HEK293 (cell line): ENCODE results near the gene GPN1.
"Not testable (repeated sequence)": the region's sequence is repeated elsewhere in the genome, so short reads cannot be mapped to it uniquely, and the experiment has no call there.

Source experiments
- CTCF ChIA-PET: fragments of 350-600 bp; formaldehyde crosslinking; extraction: SDS; loops from one replicate; lab custom pipeline; 2021; ENCODE audit warnings: antibody characterized with exemption; lab: Yijun Ruan, JAX
- POLR2A ChIA-PET: fragments of 300-600 bp; formaldehyde crosslinking; extraction: SDS; loops from one replicate; lab custom pipeline; 2020; ENCODE audit warnings: antibody characterized with exemption, inconsistent platforms; lab: Yijun Ruan, JAX
- H3K27ac ChIP-seq: fragments of 200-500 bp; sonication (Bioruptor generic); 2 replicates; pipeline ENCODE4 v1.5.1; 2014; ENCODE audit warnings: low read depth, low read length, control low read depth, inconsistent platforms; ENCODE audit errors: extremely low read depth
- H3K36me3 ChIP-seq, 2 experiments: fragments of 200-500 bp in 1 of 2; sonication (Bioruptor generic) in 1 of 2; 1 replicate in 1 of 2; 2 replicates in 1 of 2; pipeline ENCODE4 v1.5.1; 2014 to 2017; ENCODE audit warnings: inconsistent platforms in 2 of 2, low read length in 2 of 2; ENCODE audit not compliant: control insufficient read depth in 2 of 2, insufficient read depth in 1 of 2
- H3K4me1 ChIP-seq: fragments of 200-500 bp; sonication (Bioruptor generic); 2 replicates; pipeline ENCODE4 v1.5.1; 2014; ENCODE audit warnings: mild to moderate bottlenecking, low read length, inconsistent platforms; ENCODE audit not compliant: control insufficient read depth, insufficient read depth
- H3K4me3 ChIP-seq: 2 replicates; pipeline ENCODE4 v1.5.1; 2011; ENCODE audit warnings: low read depth, mild to moderate bottlenecking, control low read depth, low read length, moderate library complexity
- H3K9me3 ChIP-seq: fragments of 200-500 bp; sonication (Bioruptor generic); 2 replicates; pipeline ENCODE4 v1.5.1; 2014; ENCODE audit warnings: low read depth, low read length, inconsistent platforms; ENCODE audit not compliant: control insufficient read depth, insufficient read depth
- CTCF ChIP-seq: fragments of 450-650 bp; formaldehyde crosslinking; IDR thresholded peaks from 2 replicates; pipeline ENCODE4 v1.5.1; 2016; ENCODE audit warnings: missing biosample characterization, missing genetic modification characterization
- IKZF3 ChIP-seq: fragments of 450-650 bp; IDR thresholded peaks from 2 replicates; pipeline ENCODE4 v1.5.0; 2018; ENCODE audit warnings: missing biosample characterization, mild to moderate bottlenecking, missing genetic modification characterization, moderate library complexity
- PBX3 ChIP-seq: sonication (generic); formaldehyde crosslinking; IDR thresholded peaks from 2 replicates; pipeline ENCODE4 v1.8.1; 2022; ENCODE audit warnings: mild to moderate bottlenecking, moderate library complexity, missing genetic modification reagents
- PRDM1 ChIP-seq: fragments of 450-650 bp; formaldehyde crosslinking; IDR thresholded peaks from 2 replicates; pipeline ENCODE4; 2016; ENCODE audit warnings: missing biosample characterization, missing genetic modification characterization
- SP7 ChIP-seq: fragments of 450-650 bp; formaldehyde crosslinking; IDR thresholded peaks from 2 replicates; pipeline ENCODE4 v1.5.1; 2016; ENCODE audit warnings: missing biosample characterization, missing genetic modification characterization
- ZBTB1 ChIP-seq: fragments of 450-650 bp; formaldehyde crosslinking; IDR thresholded peaks from 2 replicates; pipeline ENCODE4 v1.5.1; 2016; ENCODE audit warnings: missing biosample characterization, missing genetic modification characterization
- ZNF121 ChIP-seq: fragments of 450-650 bp; formaldehyde crosslinking; IDR thresholded peaks from 2 replicates; pipeline ENCODE4 v1.5.1; 2016; ENCODE audit warnings: missing biosample characterization, missing genetic modification characterization
- ZNF140 ChIP-seq: fragments of 450-650 bp; formaldehyde crosslinking; IDR thresholded peaks from 2 replicates; pipeline ENCODE4 v1.5.1; 2016; ENCODE audit warnings: missing biosample characterization, missing genetic modification characterization
- ZNF169 ChIP-seq: fragments of 450-650 bp; formaldehyde crosslinking; IDR thresholded peaks from 2 replicates; pipeline ENCODE4 v1.5.1; 2016; ENCODE audit warnings: missing biosample characterization, missing genetic modification characterization
- ZNF362 ChIP-seq: fragments of 450-650 bp; formaldehyde crosslinking; IDR thresholded peaks from 2 replicates; pipeline ENCODE4 v1.5.1; 2016; ENCODE audit warnings: missing biosample characterization, missing genetic modification characterization
- ZNF394 ChIP-seq: fragments of 450-650 bp; formaldehyde crosslinking; IDR thresholded peaks from 2 replicates; pipeline ENCODE4 v1.5.1; 2016; ENCODE audit warnings: missing biosample characterization, missing genetic modification characterization, mild to moderate bottlenecking, moderate library complexity, borderline replicate concordance
- ZNF518A ChIP-seq: fragments of 450-650 bp; formaldehyde crosslinking; conservative IDR thresholded peaks from 2 replicates; pipeline ENCODE4 v1.5.1; 2016; ENCODE audit warnings: low read depth, missing biosample characterization, missing genetic modification characterization

GPN1 gene

GRCh38 chr2:27680571-27680970, 51.7 kb downstream of the GPN1 start:
- TF ChIP-seq ZNF518A (no peak), ZNF121 (tag by site-specific recombination) (peak; percentile 40; the same call in 1 of the 2 replicates)
- TF ChIP-seq, all 188 proteins: peak for 1
- CTCF ChIA-PET, result interaction anchor here (1.0 to 1.1 kb wide), 3 partner anchors 9 to 23 kb away, joined by 3 to 4 read pairs (median 3); no protein-coding TSS in a partner anchor
- POLR2A ChIA-PET, result interaction anchor here (0.7 kb wide), 1 partner anchor 1004 kb away, joined by 3 read pairs; no protein-coding TSS in a partner anchor
- peaks cover 64 to 82% of the 10 kb centered on the region in 2 experiments for H3K36me3 ChIP-seq
- H3K27ac ChIP-seq, result no peak overlapping the region
- no peaks in the 10 kb centered on the region for H3K9me3 ChIP-seq
- no peaks in the 10 kb centered on the region for H3K4me1 ChIP-seq
- no peak overlapping the region for H3K4me3 ChIP-seq

- TF ChIP-seq CTCF (tag by site-specific recombination) (no peak), ZNF394 (tag by site-specific recombination) (0 out of 2 replicates have a peak, but pooled peaks have one; percentile 14), ZNF140 (tag by site-specific recombination) (no peak), ZNF169 (tag by site-specific recombination) (no peak), ZBTB1 (no peak), IKZF3 (tag by site-specific recombination) (no peak), PBX3 (CRISPR knock-in tag) (no peak)
- H3K4me1 ChIP-seq, result no peaks in the 10 kb centered on the region
- ChIA-PET CTCF (interaction anchor here (0.7 to 4.1 kb wide), 20 partner anchors 8 to 1164 kb away, joined by 3 to 66 read pairs (median 4); partner anchors contain the start of genes EIF2B4, PPM1G, SLC4A1AP and SUPT7L), POLR2A (interaction anchor here (0.7 kb wide), 2 partner anchors 9 to 725 kb away, joined by 3 to 4 read pairs; no protein-coding TSS in a partner anchor)
- H3K9me3 ChIP-seq, result no peaks in the 10 kb centered on the region
- H3K4me3 ChIP-seq, result no peak overlapping the region
- H3K27ac ChIP-seq, result no peak overlapping the region
- H3K36me3 ChIP-seq, result peaks cover 70 to 84% of the 10 kb centered on the region in 2 experiments
Measured at GRCh38 chr2:27681841-27682240, 53.0 kb downstream of the GPN1 start.

GRCh38 chr2:27682334-27682771, 53.5 kb downstream of the GPN1 start:
- H3K36me3 ChIP-seq, result peaks cover 70 to 83% of the 10 kb centered on the region in 2 experiments
- ChIA-PET CTCF (interaction anchor here (0.6 to 4.1 kb wide), 45 partner anchors 10 to 1163 kb away, joined by 3 to 66 read pairs (median 4); partner anchors contain the start of genes EIF2B4, NRBP1, PPM1G and SLC4A1AP), POLR2A (interaction anchor here (0.7 kb wide), 2 partner anchors 9 to 725 kb away, joined by 3 to 4 read pairs; no protein-coding TSS in a partner anchor)
- not testable (repeated sequence) for H3K27ac ChIP-seq, H3K4me3 ChIP-seq, H3K4me1 ChIP-seq, H3K9me3 ChIP-seq
- TF ChIP-seq ZNF362 (tag by site-specific recombination) (peak; percentile 82), SP7 (tag by site-specific recombination) (0 out of 2 replicates have a peak, but pooled peaks have one; percentile 13), PRDM1 (peak; percentile 54; the same call in 1 of the 2 replicates)
